GM19397 (cell line): ENCODE data around the gene CCDC197.

Source experiments
- ATAC-seq: cut with Tn5 transposase; IDR thresholded peaks from one replicate; pipeline ENCODE4 v1.9.1; 2021; ENCODE audit warnings: mild to moderate bottlenecking, moderate library complexity; ENCODE audit not compliant: unreplicated experiment

The CCDC197 gene

GRCh38 chr14:94022532-94023411, 25.7 kb downstream of the CCDC197 start:
- ATAC-seq, result no peak

- no peak for ATAC-seq
Observed at GRCh38 chr14:94024549-94024948, 27.4 kb downstream of the CCDC197 start.

GRCh38 chr14:94025720-94026119, 28.6 kb downstream of the CCDC197 start:
- ATAC-seq, result no peak

GRCh38 chr14:94026173-94026888, 29.2 kb downstream of the CCDC197 start, which contains the start of gene OTUB2:
Gene OTUB2, plus strand, starts transcription at chr14:94026340. Its CDS starts 198 bp downstream, at chr14:94026538.
- ATAC-seq, result peak; percentile 100

- no peak for ATAC-seq
Observed at GRCh38 chr14:94026889-94027469, 29.9 kb downstream of the CCDC197 start.

- ATAC-seq, result no peak
Observed at GRCh38 chr14:94027566-94028449, 30.7 kb downstream of the CCDC197 start.

- no peak for ATAC-seq
Observed at GRCh38 chr14:94028450-94028826, 31.3 kb downstream of the CCDC197 start.

- ATAC-seq, result no peak
Observed at GRCh38 chr14:94029265-94029664, 32.2 kb downstream of the CCDC197 start.

GRCh38 chr14:94029671-94030203, 32.6 kb downstream of the CCDC197 start:
- no peak for ATAC-seq

GRCh38 chr14:94030571-94030970, 33.5 kb downstream of the CCDC197 start:
- no peak for ATAC-seq

GRCh38 chr14:94031161-94031882, 34.2 kb downstream of the CCDC197 start:
- no peak for ATAC-seq

GRCh38 chr14:94031883-94032279, 34.8 kb downstream of the CCDC197 start:
- ATAC-seq, result no peak

- no peak for ATAC-seq
Observed at GRCh38 chr14:94034886-94035285, 37.8 kb downstream of the CCDC197 start.

- peak; percentile 76 for ATAC-seq
Observed at GRCh38 chr14:94036313-94037167, 39.4 kb downstream of the CCDC197 start.

GRCh38 chr14:94037954-94038353, 40.9 kb downstream of the CCDC197 start:
- no peak for ATAC-seq

- ATAC-seq, result no peak
Observed at GRCh38 chr14:94038510-94038909, 41.4 kb downstream of the CCDC197 start.

GRCh38 chr14:94038921-94039629, 42.0 kb downstream of the CCDC197 start:
- ATAC-seq, result no peak

- ATAC-seq, result no peak
Observed at GRCh38 chr14:94040247-94040646, 43.1 kb downstream of the CCDC197 start.
